Fibroblast of lung (primary cell): Measurements from ENCODE around the gene EEF1AKMT3.

Source experiments
- EZH2 ChIP-seq: IDR thresholded peaks from 2 replicates; pipeline ENCODE4 v1.5.1; 2012; ENCODE audit warnings: low read length, control low read depth, mild to moderate bottlenecking; ENCODE audit errors: missing control alignments
- TF ChIP-seq, protein P1 (sequence below), 2 donors: IDR thresholded peaks in 1 of 2; conservative IDR thresholded peaks in 1 of 2; 1 replicate in 1 of 2; 2 replicates in 1 of 2; pipeline ENCODE4 v1.5.1; 2011 to 2012; ENCODE audit warnings: low read length in 2 of 2, control low read depth in 1 of 2, inconsistent platforms in 1 of 2, low read depth in 1 of 2, mild to moderate bottlenecking in 1 of 2

DNA sequence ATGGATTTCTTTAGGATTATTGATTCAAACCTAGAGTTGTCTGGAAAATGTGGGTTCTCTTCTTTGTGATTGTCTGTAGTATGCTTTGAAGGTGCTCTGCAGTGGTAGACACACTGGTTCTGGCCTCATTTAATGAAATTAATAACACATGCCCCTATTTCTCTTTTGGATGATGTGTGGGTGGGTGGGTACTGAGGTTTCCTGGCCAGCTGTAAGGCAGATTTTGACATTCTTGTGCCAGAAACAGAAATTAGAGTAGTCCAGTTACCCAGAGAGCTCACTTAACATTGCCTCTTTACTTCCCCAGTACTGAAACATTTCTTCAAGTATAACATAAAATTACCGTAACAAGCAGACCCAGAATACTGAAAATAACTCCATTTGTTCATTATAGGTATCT is 24.6 kb downstream of the EEF1AKMT3 start:
- TF ChIP-seq, protein P1, sequence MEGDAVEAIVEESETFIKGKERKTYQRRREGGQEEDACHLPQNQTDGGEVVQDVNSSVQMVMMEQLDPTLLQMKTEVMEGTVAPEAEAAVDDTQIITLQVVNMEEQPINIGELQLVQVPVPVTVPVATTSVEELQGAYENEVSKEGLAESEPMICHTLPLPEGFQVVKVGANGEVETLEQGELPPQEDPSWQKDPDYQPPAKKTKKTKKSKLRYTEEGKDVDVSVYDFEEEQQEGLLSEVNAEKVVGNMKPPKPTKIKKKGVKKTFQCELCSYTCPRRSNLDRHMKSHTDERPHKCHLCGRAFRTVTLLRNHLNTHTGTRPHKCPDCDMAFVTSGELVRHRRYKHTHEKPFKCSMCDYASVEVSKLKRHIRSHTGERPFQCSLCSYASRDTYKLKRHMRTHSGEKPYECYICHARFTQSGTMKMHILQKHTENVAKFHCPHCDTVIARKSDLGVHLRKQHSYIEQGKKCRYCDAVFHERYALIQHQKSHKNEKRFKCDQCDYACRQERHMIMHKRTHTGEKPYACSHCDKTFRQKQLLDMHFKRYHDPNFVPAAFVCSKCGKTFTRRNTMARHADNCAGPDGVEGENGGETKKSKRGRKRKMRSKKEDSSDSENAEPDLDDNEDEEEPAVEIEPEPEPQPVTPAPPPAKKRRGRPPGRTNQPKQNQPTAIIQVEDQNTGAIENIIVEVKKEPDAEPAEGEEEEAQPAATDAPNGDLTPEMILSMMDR (conservative IDR thresholded peaks at IDR 0.05 in 1 of 2, IDR thresholded peaks at IDR 0.05 in 1 of 2; ENCODE audit: low read depth in 1 of 2, low read length in 2 of 2): no peak
- TF ChIP-seq EZH2: no peak
